ENCODE measurements around the gene IFT88.

The IFT88 gene, protein sequence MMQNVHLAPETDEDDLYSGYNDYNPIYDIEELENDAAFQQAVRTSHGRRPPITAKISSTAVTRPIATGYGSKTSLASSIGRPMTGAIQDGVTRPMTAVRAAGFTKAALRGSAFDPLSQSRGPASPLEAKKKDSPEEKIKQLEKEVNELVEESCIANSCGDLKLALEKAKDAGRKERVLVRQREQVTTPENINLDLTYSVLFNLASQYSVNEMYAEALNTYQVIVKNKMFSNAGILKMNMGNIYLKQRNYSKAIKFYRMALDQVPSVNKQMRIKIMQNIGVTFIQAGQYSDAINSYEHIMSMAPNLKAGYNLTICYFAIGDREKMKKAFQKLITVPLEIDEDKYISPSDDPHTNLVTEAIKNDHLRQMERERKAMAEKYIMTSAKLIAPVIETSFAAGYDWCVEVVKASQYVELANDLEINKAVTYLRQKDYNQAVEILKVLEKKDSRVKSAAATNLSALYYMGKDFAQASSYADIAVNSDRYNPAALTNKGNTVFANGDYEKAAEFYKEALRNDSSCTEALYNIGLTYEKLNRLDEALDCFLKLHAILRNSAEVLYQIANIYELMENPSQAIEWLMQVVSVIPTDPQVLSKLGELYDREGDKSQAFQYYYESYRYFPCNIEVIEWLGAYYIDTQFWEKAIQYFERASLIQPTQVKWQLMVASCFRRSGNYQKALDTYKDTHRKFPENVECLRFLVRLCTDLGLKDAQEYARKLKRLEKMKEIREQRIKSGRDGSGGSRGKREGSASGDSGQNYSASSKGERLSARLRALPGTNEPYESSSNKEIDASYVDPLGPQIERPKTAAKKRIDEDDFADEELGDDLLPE

DNA sequence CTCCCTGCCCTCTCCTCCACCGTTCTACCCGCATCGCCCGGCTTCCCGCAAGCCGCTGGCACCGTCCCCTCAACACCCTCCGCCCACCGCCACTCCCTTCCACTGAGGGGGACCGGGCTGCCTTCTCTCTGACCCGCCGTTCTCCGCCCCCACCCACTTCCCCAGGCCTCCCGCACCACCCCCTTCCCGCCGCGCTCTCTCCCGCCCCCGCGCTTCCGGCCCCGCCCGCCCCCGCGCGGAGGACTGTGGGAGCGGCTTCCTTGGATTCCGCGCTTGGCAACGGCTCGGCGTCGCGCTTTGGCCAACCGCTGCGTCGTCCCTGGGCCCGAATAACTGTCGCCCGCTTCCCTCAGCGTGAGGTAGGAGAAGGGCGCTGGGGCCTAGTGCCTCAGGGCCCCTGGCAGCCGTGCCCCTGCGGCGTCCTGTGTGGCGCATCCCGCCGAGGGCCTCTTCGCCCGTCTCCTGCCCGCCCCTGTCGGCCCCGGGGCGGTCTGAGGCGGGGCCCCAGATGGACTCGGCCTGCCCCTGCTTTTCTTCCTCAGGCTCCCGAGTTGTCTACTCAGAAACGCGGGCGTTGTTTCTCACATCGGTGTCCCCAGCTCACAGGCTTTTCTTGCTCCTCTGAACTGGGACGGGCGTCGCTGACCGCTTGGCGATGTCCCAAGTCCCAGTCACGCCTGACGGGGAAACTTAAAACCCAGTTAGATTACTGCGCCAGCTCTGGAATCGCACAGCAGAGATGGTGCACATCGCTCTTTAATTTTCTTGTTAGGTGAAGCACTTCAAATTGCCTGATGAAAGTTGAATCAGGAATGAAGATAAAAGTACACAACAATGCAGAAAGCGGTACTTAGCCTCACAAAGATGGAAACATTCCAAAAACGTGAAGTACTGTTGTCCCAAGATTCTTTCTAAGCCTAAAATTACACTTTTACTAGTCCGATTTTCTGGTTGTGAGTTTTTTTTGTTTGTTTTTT is at the start of gene IFT88:
IFT88 (plus strand) TSS at position 260 of the 977 bp plus-strand sequence. CDS start 7,229 bp downstream, outside the sequence.
- no peaks in the 10 kb centered on the region for H3K4me1 ChIP-seq (ENCODE audit: low read length)
- H3K4me3 ChIP-seq (ENCODE audit: low read length) = peak within 1 kb of the TSS; percentile 69
- no peaks in the 10 kb centered on the region for H3K9me2 ChIP-seq (replicated peaks; ENCODE audit: insufficient read depth, low read length)
- peak within 1 kb of the TSS; percentile 86 for H3K4me2 ChIP-seq (ENCODE audit: low read depth, low read length)
- H3K79me2 ChIP-seq (ENCODE audit: low read length) = no peaks in the 10 kb centered on the region
- peak; percentile 72 for DNase-seq
- H3K27ac ChIP-seq (ENCODE audit: low read length) = peak within 1 kb of the TSS; percentile 68; the same call in 1 of the 2 replicates
- no peak for TF ChIP-seq EZH2phosphoT487 (IDR thresholded peaks at IDR 0.05; ENCODE audit: low read length)
- TF ChIP-seq EZH2 (optimal IDR thresholded peaks at IDR 0.05; ENCODE audit: low read depth, low read length) = no peak
- TF ChIP-seq, protein P1, sequence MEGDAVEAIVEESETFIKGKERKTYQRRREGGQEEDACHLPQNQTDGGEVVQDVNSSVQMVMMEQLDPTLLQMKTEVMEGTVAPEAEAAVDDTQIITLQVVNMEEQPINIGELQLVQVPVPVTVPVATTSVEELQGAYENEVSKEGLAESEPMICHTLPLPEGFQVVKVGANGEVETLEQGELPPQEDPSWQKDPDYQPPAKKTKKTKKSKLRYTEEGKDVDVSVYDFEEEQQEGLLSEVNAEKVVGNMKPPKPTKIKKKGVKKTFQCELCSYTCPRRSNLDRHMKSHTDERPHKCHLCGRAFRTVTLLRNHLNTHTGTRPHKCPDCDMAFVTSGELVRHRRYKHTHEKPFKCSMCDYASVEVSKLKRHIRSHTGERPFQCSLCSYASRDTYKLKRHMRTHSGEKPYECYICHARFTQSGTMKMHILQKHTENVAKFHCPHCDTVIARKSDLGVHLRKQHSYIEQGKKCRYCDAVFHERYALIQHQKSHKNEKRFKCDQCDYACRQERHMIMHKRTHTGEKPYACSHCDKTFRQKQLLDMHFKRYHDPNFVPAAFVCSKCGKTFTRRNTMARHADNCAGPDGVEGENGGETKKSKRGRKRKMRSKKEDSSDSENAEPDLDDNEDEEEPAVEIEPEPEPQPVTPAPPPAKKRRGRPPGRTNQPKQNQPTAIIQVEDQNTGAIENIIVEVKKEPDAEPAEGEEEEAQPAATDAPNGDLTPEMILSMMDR (IDR thresholded peaks at IDR 0.05; ENCODE audit: low read length) = no peak
- H4K20me1 ChIP-seq (ENCODE audit: insufficient read depth, low read length) = no peaks in the 10 kb centered on the region
- no peaks in the 10 kb centered on the region for H3K36me3 ChIP-seq (replicated peaks; ENCODE audit: insufficient read depth, low read length)
- H2AFZ ChIP-seq (ENCODE audit: low read length) = peak within 1 kb of the TSS; percentile 87
- no peaks in the 10 kb centered on the region for H3K27me3 ChIP-seq (replicated peaks; ENCODE audit: insufficient read depth, low read length)
- H3F3A ChIP-seq (ENCODE audit: insufficient read depth, low read length) = peaks cover 6% of the 10 kb centered on the region; the same call in 1 of the 2 replicates
- H3K9ac ChIP-seq (ENCODE audit: low read length) = peak within 1 kb of the TSS; percentile 64
- no peaks in the 10 kb centered on the region for H3K9me3 ChIP-seq (replicated peaks; ENCODE audit: insufficient read depth, low read length)

DNA sequence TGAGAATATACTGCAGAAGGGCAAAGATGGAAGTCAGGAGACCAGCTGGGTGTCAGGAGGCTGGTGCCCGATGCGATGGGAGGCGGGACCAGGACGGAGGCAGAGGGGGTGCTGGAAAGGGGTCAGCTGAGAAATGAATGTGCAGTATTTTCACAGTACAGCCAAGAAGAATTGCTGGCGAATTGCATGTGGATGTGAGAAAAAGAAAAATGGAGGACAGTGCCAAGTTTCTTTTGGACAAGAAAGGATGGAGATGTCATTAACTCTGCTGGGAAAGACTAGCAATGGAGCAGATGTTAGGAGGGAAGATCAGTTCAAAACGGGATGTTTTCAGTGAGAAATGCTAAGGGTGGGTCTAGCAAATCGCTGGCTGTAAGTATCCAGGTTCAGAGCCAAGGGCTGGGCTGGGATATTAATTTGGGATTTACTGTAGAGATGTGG is 48.3 kb upstream of the IFT88 start:
- H2AFZ ChIP-seq (ENCODE audit: low read length) = no peak overlapping the region
- H3K4me1 ChIP-seq (ENCODE audit: low read length) = no peaks in the 10 kb centered on the region
- H3K9me2 ChIP-seq (replicated peaks; ENCODE audit: insufficient read depth, low read length) = no peaks in the 10 kb centered on the region
- H4K20me1 ChIP-seq (ENCODE audit: insufficient read depth, low read length) = no peaks in the 10 kb centered on the region
- DNase-seq = no peak
- H3K79me2 ChIP-seq (ENCODE audit: low read length) = no peaks in the 10 kb centered on the region
- H3K4me2 ChIP-seq (ENCODE audit: low read depth, low read length) = no peak overlapping the region
- no peaks in the 10 kb centered on the region for H3K9me3 ChIP-seq (replicated peaks; ENCODE audit: insufficient read depth, low read length)
- no peak overlapping the region for H3K4me3 ChIP-seq (ENCODE audit: low read length)
- TF ChIP-seq EZH2 (optimal IDR thresholded peaks at IDR 0.05; ENCODE audit: low read depth, low read length) (no peak), EZH2phosphoT487 (IDR thresholded peaks at IDR 0.05; ENCODE audit: low read length) (no peak)
- TF ChIP-seq, protein P1 (IDR thresholded peaks at IDR 0.05; ENCODE audit: low read length) = no peak
- no peak overlapping the region for H3K9ac ChIP-seq (ENCODE audit: low read length)
- H3F3A ChIP-seq (ENCODE audit: insufficient read depth, low read length) = no peaks in the 10 kb centered on the region
- H3K27ac ChIP-seq (ENCODE audit: low read length) = no peak overlapping the region
- no peaks in the 10 kb centered on the region for H3K27me3 ChIP-seq (replicated peaks; ENCODE audit: insufficient read depth, low read length)
- H3K36me3 ChIP-seq (replicated peaks; ENCODE audit: insufficient read depth, low read length) = no peaks in the 10 kb centered on the region

DNA sequence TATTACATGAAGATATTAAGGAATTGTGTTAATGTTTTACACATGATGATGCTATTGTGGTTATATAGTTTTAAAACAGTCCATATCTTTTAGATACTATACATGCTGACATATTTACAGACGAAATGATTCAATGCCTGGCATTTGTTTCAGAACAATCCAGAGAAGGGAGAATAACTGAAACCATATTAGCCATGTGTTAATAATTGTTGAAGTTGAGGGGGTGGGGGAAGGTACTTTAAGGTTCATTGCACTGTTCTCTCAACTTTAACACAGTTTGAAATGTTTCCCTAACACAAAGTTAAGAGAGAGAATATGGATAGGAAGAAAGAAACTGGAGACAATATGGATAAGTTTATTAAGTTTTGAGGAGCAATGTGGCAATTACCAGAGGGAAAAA is 47.1 kb upstream of the IFT88 start:
- no peak for DNase-seq
- Histone ChIP-seq H2AFZ (ENCODE audit: low read length) (no peak overlapping the region), H3K9me2 (replicated peaks; ENCODE audit: insufficient read depth, low read length) (no peaks in the 10 kb centered on the region), H4K20me1 (ENCODE audit: insufficient read depth, low read length) (no peaks in the 10 kb centered on the region), H3K36me3 (replicated peaks; ENCODE audit: insufficient read depth, low read length) (no peaks in the 10 kb centered on the region), H3K4me1 (ENCODE audit: low read length) (no peaks in the 10 kb centered on the region), H3K4me3 (ENCODE audit: low read length) (no peak overlapping the region), H3K4me2 (ENCODE audit: low read depth, low read length) (no peak overlapping the region), H3K27me3 (replicated peaks; ENCODE audit: insufficient read depth, low read length) (no peaks in the 10 kb centered on the region), H3F3A (ENCODE audit: insufficient read depth, low read length) (no peaks in the 10 kb centered on the region), H3K9ac (ENCODE audit: low read length) (no peak overlapping the region), H3K79me2 (ENCODE audit: low read length) (no peaks in the 10 kb centered on the region), H3K27ac (ENCODE audit: low read length) (no peak overlapping the region), H3K9me3 (replicated peaks; ENCODE audit: insufficient read depth, low read length) (no peaks in the 10 kb centered on the region)
- no peak for TF ChIP-seq EZH2 (optimal IDR thresholded peaks at IDR 0.05; ENCODE audit: low read depth, low read length)
- TF ChIP-seq, protein P1 (IDR thresholded peaks at IDR 0.05; ENCODE audit: low read length) = no peak
- no peak for TF ChIP-seq EZH2phosphoT487 (IDR thresholded peaks at IDR 0.05; ENCODE audit: low read length)

All from MM.1S (cell line).